TTC549 (cell line): ENCODE measurements around the gene ARHGEF4.
"Not testable (repeated sequence)": the region's sequence is repeated elsewhere in the genome, so short reads cannot be mapped to it uniquely, and the experiment has no call there.

Source experiments
- FAIRE-seq: peaks from 2 replicates; lab custom pipeline; 2012; peaks lifted over from hg19 to GRCh38; lab: Jason Lieb, UNC

ARHGEF4 gene

DNA sequence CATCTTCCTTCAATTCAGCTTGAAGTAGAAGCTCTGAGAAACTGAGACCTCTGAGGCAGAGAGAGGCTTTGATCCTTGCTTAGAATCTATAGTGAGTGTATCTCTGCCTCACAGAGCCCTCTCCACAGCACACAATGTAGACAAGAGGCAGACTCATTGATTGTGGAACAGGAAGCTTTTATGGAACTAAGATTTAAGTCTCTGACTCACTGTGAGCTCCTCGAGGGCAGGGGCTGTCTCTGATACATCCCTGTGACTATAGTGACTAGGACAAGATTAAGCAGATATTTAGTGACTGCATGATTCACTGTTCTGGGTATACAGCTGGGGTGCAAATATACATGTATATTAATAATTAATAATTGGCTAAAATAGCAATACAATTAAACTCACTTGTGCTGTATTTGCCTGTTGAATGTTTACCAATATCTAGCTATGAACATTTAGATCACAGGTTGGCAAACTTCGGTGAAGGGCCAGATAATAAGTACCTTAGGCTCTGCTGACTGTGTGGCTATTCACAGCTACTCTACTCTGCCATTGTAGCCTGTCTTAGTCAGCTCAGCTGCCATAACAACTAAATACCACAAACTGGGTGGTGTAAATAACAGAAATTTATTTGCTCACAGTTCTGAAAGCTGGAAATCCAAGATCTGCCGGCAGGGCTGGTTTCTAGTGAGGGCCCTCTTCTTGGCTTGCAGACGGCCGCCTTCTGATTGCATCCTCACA is 54.4 kb downstream of the ARHGEF4 start:
- no peak for FAIRE-seq

DNA sequence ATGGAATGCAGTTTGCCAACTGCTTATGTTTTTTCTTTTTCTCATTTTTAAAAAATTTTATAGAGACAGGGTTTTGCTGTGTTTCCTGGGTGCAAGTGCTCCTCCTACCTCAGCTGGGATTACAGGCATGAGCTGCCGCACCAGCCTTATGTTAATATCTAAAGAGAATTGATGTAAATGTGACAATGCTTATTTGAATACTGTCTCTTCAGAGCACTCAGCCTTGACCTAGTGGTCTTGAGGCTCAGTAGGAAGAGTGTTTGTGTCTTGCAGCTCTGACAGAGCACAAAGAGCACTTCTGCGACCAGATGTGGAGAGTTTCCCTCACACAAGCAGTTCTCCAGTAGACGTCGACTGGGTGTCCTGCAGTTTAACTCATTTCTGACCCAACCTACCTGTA is 55.3 kb downstream of the ARHGEF4 start:
- FAIRE-seq = no peak

DNA sequence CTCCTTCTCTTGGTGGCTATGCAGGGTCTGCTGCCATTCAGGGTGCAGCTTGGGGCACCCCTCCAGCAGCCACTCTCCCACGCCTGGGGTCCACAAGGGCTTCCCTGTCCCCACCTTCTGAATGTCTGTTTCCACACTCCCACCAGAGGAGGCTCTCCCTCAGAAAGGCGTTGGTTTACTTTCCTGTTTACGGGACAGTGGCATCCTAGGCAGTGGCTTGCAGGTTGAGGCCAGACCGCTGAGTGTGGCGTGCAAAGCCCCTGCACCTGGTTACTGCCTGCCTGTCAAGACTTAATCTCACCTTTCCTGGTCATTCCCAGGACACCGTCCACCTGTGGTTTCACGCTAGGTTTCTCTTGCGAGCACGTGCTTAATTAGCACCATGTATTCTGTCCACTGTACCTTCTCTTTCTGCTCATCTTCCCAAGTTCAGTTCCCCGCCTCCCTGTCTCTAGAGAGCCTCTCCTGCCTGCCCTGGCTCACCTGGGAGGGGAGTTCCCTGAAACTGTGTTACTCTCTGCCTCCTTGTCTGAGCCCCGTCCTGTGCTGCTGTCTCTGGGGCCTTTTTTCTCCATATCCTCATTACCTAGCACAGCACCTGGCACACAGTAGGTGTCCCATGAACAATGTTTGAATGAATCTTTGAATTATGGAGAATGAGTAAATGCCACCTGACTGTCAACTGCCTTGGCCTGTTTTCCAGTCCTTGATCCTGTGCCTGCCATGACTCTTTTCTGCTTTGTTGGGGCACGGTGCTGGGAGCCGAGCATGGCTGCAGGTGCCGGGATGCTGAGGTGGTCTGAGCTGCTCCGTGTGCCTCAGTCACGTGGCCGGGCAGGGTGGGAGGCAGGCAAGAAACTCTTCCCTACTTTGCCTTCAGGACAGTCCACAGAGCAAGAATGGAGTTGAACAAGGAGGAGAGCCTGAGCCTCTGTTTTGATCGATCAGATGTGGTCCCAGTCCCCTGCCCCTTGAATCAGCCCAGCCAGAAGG is 56.4 kb downstream of the ARHGEF4 start:
- no peak for FAIRE-seq

DNA sequence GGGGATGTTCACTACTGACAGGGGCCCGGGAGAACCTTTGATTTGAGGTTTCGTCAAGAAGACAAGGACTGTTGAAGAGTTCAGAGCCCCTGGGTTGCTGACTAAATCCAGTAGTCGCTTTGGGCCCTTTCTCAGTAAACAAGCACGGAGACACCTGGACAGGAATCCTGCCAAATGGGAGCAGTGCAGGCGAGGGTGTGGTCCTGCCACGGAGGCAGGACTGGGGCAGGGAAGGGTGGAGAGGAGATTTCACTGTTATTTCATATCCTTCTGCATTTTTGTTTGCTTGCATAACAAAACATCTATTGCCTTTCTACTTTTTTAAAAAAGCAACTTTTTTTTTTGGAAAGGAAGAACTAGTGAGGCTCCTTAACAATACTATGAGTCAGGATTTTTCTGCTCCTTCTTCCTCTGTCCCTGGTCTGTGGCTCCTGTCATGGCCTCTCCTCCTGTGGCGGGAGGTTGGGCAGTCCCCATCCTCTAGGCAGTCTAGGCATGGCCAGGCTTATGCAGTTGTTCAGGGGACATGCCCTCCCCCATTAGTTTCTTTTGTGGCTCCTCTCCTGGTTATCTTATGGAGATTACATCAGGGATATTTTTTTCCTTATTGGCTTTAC is 57.7 kb downstream of the ARHGEF4 start:
- FAIRE-seq = no peak

DNA sequence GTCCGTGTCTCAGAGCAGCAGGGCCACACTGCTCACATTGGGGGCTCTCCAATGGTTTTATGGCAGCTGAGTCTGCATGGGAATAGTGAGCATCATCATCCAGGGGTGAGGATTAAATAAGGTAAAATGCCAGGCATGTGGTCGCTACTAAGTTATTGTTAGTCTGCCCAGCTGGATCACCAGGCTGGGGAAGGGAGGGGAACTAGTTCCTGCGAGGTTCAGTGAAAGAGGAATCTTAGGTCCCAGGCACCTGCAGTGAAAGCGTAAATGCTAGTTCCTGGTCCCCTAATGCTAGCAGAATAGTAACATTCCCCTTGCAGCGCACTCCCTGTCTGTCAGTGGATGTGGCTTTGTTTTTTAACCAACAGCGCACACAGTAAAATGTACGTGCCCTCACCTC is 60.1 kb downstream of the ARHGEF4 start:
- FAIRE-seq = no peak

- FAIRE-seq = no peak
Measured at GRCh38 chr2:130898553-130898952, 61.8 kb downstream of the ARHGEF4 start.

DNA sequence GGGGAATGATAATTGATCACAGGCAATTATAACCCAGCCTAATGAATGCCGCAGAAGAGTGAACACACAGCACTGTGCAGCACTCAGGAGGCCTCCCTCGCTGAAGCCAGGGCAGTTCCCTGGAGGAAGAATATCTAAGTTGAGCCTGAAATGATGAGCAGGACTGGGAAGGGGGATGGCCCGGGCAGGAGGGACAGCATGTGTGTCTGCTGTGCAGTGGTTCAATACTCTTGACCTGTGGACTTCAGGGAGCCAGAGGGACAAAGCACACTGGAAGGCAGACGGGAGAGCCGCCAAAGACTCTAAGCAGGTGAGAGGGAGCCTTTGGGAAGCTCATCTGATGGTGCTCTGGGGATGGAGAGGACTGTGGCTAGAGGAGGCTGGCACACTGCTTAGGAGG is 62.6 kb downstream of the ARHGEF4 start:
- no peak for FAIRE-seq

DNA sequence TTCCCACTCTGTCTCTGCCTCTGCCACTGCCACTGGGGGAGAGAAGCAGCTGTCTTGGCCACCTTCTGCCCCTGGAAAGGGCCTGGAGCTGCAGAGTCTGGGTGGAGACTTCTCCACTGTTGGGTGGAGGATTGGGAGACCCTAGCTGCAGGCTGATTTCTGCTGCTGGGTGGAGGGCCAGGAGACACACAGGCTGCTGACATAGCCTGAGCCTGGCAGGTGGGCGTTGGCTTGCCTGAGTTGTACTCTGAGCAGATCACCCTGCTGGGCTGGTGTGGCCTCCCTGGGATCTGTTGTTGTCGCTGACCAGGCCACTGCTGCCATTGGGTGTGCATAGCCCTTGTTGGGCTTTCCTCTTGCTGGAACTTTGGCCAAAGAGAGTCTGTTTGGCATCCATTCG is 64.3 kb downstream of the ARHGEF4 start:
- FAIRE-seq = no peak

GRCh38 chr2:130901626-130902025 is 64.9 kb downstream of the ARHGEF4 start:
- FAIRE-seq = not testable (repeated sequence)

DNA sequence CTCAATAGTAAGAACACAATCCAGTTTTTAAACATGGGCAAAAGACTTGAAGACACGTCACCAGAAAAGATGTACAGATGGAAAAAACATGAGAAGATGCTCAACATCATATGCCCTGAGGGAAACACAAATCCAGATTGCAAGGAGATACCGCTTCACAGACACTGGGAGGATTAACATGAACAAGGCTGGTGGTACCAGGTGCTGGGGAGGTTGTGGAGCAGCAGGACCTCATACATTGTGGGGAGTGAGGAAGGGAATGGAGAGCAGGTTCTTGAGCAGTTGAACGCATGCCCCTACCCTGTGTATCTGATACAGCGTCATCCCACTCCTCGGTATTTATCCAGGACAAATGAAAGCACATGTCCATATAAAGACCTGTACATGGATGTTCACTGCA is 72.1 kb downstream of the ARHGEF4 start:
- no peak for FAIRE-seq

DNA sequence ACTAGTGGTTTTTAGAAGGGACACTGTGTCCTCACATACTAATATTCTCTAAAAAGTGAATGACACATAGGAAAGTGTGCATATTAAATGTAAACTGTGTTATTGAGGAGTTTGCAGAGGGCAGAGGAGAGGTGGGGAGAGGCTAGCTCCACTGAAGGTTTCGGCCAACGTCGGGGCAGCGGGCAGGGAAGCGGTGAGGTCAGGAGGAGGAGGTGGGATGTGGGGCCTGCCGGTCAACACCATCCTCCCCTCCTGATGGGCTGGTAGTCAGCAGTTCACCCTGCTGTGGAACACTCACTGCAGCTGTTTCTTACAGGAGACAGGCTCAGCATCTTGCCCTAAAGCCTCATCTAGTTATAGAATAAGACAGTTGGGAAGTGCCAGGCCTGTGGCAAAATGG is 74.2 kb downstream of the ARHGEF4 start:
- FAIRE-seq = no peak

GRCh38 chr2:130911482-130911881 is 74.8 kb downstream of the ARHGEF4 start:
- no peak for FAIRE-seq

GRCh38 chr2:130911996-130912395 is 75.3 kb downstream of the ARHGEF4 start:
- FAIRE-seq = no peak

GRCh38 chr2:130912471-130912870 is 75.8 kb downstream of the ARHGEF4 start:
- FAIRE-seq = no peak

GRCh38 chr2:130913891-130914290 is 77.2 kb downstream of the ARHGEF4 start:
- FAIRE-seq = no peak

DNA sequence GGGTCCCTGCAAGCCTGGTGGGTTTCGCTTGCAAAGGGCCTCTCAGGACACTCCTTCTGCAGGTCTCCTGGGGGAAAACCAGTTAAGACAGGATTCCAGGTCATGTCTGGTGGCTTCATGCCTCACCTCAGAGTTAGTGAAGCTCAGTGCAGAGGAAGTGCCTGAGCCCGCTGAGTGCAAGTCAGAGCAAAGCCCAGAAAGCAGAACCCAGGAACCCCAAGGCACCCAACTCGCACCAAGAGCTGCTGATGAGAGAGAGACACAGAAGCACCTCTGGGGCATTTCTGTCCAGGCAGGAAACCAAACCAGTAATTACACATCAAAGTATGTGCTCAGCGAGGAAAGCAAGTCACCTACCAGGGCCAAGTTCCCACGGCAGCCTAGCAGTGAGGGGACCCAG is 78.4 kb downstream of the ARHGEF4 start:
- FAIRE-seq = no peak

DNA sequence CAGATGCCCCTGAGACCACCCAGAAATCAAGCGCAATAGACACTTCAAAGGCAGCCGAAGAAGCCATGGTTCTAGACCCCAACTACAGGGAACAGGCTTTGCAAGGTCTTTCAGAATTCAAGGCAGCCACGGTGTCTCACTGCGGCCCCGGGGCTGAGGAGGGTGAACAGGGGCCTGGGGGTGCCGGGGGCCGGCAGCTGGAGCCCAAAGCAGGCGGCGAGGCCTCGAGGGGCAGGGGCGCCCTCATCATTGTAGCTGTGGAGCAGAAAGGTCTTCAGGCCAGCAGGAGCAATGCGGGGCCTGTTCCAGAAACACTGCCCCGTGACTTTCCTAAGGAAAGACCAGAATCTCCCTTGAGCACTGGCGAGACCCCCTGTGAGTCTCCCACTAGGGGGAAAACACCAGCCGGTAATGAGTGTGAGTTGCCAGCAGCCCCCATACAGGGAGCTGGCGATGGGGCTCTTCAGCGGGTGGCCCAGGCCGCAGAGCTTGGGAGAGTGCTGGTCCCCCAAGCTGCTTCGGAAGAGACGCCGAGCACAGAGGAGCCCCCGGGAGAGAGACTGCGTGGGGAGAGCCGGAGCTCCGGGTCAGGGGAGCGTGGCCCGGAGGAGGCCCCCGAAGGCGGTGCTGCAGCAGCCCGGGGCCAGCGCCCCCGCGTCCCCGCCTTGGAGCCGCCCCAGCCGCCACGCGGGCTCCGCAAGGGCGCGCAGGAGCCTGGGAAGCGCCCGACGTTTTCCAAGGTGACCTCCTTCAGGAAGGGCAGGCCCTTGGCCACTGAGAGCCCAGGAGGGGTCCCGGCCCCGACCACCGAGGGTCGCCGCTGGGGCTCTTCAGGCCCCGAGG is 79.1 kb downstream of the ARHGEF4 start:
- FAIRE-seq = no peak

GRCh38 chr2:130916438-130916705 is 79.7 kb downstream of the ARHGEF4 start:
- FAIRE-seq = no peak

DNA sequence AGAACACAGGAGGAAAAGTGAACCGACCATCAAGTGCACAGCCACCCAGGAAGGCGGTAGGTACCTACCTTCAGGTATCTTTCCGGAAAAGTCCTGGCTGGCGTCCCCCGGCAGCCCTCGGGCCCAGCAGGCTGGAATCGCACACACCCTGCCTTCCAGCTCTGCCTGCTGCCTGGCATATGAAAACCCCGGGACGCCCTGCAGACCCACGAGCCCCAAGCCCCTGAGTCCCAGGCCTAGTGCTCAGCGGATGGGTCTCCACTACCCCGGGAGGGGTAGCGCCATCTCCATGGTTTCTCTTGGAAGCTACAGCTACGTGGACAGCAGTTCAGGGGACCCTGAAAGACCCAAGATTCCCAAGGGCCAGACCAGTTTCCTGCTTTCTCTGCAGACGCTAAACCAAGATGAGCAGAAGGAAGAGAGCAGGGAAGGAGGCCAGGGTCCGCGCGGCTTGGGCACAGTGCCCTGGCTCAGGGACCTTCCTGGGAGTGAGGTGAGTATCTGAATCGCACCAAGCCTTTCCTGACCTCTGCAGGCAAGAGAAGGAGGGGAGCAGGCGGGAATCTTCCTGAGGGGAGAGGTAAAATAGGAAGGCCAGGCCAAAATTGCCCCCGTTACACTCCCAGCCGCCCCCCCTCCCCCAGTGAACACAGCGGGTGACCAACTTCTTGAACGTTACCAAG is 80.4 kb downstream of the ARHGEF4 start:
- FAIRE-seq = no peak

- FAIRE-seq = no peak
Measured at GRCh38 chr2:130918393-130918792, 81.7 kb downstream of the ARHGEF4 start.

- peak; percentile 89 for FAIRE-seq
Measured at GRCh38 chr2:130920415-130921163, 83.9 kb downstream of the ARHGEF4 start.
